GM19328 (cell line): ENCODE results near the gene CC2D2B.
A peak's percentile ranks its signal among the peaks of the same experiment; 100 is the strongest.
"Not testable (repeated sequence)": the region's sequence is repeated elsewhere in the genome, so short reads cannot be mapped to it uniquely, and the experiment has no call there.

Experiments used
- ATAC-seq: cut with Tn5 transposase; IDR thresholded peaks from one replicate; pipeline ENCODE4 v1.9.1; 2021; ENCODE audit warnings: mild to moderate bottlenecking, moderate library complexity; ENCODE audit not compliant: unreplicated experiment

The CC2D2B gene

GRCh38 chr10:96014473-96015102 is 106.8 kb downstream of the CC2D2B start:
- no peak for ATAC-seq

- ATAC-seq: no peak
Measured at GRCh38 chr10:96017191-96017687, 109.5 kb downstream of the CC2D2B start.

DNA sequence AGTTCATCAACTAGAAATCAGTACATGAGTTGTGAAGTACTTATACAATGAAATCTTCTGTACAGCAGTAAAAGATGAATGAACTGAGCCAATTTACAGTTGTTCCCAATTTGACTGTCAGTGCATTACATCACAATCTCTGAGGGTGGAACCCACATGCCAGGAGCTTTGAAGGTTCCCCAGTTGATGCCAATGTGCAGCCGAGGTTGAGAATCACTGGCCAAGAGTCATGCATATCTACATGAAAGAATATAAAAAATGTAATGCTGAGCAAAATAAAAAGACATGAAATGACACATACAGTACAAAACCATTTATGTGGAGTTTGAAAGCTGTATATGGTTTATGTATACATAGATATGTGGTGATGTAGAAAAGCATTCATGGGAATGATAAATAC is 113.6 kb downstream of the CC2D2B start:
- no peak for ATAC-seq

- no peak for ATAC-seq
Measured at GRCh38 chr10:96022739-96023138, 115.0 kb downstream of the CC2D2B start.

DNA sequence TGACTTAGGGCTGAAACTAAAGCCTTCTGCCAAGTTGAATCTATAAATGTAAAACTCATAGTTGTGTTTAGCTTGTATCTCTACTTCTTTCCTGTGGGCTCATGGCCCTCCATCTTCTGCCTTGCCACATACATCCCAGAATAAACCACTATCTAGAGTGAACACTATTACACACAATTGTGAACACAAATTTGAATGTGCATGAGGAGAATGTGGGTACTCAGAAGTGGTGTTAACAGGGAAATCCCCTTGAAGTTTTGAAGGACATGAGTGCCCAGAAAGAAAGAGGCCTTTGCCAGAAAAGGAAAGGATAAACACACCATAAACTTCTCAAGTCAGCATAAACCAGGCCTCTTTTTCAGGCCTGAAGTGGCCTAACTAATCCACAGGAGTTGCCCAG is 115.4 kb downstream of the CC2D2B start:
- ATAC-seq: no peak

DNA sequence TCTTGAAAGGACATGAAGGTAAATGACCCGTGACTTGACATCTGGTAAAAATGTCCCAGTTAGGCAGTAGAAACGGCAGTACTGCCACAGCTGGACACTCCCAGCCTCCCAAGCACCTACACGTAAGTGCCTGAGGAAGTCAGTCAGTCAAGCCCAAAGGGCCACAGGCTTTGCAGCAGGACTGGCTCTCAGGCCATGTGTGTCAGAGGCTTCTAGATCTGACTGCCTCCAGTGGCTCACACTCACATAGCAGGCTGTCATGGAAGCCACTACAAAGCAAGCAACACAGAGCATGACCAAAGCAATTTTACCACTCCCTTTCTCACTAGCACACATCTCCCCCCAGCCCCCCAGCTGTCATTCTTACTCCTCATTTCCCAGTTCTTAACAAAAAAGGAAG is 117.8 kb downstream of the CC2D2B start:
- no peak for ATAC-seq

GRCh38 chr10:96034625-96035024 is 126.8 kb downstream of the CC2D2B start:
- no peak for ATAC-seq

DNA sequence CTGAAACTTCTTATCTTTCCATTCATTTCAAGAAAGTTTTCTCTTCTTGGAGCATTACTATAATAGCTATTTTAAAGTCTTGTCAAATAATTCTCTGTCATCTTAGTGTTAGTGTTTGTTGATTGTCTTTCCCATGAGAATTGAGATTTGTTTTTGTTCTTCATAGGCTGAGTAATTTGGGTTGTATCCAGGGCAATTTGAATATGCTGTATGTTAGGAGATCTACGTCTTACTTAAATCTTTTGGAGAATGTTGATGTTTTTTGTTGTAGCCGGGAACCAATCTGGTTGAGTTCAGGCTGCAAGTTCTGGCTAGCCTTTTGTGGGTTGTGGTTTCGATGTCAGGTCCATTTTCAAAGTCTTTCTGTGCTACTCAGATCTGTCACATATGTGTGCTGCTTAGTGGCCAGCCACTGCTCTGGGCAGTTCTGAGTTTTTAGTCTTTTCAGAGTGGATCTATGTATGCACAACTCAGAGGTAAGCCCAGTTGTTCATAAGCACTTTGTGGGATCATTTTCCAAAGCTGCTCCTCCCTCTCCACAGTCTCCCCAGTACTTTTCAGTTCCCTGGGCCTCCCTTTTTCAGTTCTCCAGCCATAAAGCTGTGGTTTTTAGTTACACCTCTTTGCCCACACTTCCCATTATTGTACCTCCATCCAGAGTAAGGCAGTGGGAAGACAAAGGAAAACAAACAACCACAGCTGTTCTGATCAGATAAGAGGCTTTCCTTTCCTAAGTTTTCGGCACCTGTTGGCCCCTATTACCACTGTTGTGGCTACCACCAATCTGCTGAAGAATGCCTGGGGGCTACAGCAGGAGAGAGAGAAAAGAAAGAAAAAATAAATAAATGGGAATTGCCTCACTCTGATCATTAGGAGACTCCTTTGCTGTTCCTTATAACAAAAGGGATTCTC is 131.0 kb downstream of the CC2D2B start:
- ATAC-seq: no peak

DNA sequence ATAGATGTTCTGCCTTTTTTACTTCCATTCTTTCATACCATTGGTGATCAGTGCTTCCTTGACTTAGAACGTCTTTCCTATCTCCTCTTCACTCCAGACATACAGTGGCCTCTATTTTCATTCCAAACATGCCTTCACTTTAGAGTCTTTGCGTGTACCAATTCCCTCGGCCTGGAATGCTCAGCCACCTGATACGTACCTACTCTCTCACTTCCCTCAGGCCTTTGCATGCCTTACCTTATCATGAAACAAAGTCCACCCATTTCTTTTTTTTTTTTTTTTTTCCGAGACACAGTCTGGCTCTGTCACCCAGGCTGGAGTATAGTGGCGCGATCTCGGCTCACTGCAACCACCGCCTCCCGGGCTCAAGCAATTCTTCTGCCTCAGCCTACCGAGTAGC is 133.4 kb downstream of the CC2D2B start:
- ATAC-seq: no peak

- ATAC-seq: peak; percentile 88
Measured at GRCh38 chr10:96043033-96043892, 135.5 kb downstream of the CC2D2B start, which contains the start of gene CCNJ. TSS of gene CCNJ (plus strand) at chr10:96043583. CDS start at chr10:96044394, 811 bp downstream.

- ATAC-seq: peak; percentile 33
Measured at GRCh38 chr10:96043893-96044715, 136.3 kb downstream of the CC2D2B start.

DNA sequence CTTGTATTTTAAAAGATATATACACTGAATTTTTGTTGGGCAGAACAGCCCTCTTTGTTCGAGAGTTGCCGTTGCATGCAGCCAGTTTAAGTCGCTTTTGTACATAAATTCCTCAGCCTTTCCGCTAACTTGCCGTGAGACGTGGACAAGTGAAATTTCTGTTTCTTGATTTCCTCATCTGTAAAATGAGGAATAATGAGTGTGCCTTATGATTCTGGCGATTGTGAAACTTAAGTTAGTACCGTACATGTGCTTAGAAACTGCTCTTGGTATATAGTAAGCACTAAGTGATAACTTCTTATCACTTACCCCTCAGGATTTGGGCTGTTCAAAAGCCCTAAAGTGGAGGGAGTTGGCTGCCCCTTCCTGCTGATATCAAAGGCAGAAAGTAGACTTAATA is 137.0 kb downstream of the CC2D2B start:
- ATAC-seq: no peak

DNA sequence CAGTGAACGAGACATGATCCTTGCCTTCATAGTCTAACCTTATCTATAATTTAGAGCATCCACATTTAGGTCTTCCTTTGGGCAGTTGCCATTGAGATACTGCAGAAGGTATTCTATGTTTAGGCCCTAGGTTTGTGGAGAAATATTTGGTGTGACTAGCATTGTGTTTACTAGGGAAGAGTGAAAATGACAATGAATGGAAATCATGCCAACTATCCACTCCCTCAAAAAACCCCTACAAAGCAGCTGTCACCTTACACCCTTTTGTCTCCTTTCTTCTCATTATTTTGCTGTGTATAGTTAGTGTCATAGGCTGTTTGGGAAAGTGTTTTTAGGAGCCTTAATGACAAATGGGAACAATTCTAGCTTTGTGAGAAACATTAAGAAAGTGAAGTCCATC is 138.8 kb downstream of the CC2D2B start:
- no peak for ATAC-seq

DNA sequence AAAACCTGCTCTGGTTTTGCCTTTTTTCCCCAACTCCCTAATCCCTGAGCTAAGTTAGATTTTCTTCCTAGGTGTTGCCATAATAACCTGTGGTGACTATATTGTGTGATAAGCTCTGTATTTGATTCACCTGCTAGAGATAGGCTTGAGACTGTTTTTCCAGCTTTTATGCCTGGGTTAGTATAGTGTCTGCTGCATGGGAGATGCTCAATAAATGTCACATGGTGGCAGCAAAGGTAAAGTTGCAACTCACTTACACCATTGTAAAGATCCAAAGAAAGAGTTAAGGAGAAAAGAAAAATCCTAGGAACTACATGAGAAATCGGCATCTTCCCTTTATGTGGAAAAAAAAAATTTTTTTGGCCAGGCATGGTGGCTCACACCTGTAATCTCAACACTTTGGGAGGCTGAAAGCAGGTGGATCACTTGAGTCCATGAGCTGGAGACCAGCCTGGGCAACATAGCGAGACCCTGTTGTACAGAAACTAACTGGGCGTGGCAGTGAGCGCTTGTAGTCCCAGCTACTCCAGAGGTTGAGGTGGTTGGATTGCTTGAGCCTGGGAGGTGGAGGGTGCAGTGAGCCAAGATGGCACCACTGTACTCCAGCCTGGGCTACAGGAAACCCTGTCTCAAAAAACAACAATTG is 139.4 kb downstream of the CC2D2B start:
- no peak for ATAC-seq

- ATAC-seq: not testable (repeated sequence)
Measured at GRCh38 chr10:96047925-96048324, 140.2 kb downstream of the CC2D2B start.

DNA sequence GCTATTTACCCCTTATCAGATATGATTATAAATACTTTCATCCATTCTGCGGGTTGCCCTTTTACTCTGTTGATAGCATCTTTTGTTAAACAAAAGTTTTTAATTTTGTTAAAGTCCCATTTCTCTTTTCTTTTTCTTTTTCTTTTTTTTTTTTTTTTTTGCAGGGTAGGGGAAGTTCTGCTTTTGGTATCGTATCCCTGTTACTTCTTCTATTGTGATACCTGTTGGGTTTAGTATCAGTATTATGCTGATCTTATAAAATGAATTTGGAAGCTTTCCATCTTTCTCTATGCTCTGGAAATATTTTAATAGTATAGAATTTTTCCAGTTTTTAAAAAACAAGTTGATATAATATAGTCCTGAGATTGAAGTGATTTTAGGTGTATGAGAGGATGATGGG is 141.6 kb downstream of the CC2D2B start:
- no peak for ATAC-seq

- ATAC-seq: no peak
Measured at GRCh38 chr10:96053985-96054384, 146.2 kb downstream of the CC2D2B start.

- no peak for ATAC-seq
Measured at GRCh38 chr10:96056787-96057186, 149.0 kb downstream of the CC2D2B start.

- ATAC-seq: no peak
Measured at GRCh38 chr10:96061232-96061631, 153.5 kb downstream of the CC2D2B start.

DNA sequence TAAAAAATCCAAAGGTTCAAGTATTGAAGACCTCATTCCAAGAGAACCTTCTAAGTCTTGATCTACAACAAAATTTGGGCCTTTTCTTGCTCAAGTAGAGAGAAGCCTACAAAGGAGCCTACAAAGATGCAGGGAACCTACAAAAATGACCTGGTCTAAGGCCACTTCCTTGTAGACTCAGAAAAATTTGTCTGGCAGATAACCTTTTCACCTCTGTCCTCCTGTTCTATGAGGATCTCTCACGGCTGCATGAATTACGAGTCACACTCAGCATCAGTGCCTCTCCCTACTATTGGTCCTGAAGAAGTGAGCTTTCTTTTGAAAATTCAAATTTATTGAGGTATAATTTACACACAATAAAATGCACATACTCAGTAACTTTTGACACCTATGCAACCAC is 164.9 kb downstream of the CC2D2B start:
- no peak for ATAC-seq
